ENCODE data around the gene PTPRR. TPM values are rescaled to one million over a fixed set of nuclear protein-coding genes. Genes with fewer than 3 reads are reported as not detected.

The PTPRR gene
- total and polyA plus RNA-seq, 12 donors: 0.11 to 3.7 (median 0.56) TPM; not detected in 1

DNA sequence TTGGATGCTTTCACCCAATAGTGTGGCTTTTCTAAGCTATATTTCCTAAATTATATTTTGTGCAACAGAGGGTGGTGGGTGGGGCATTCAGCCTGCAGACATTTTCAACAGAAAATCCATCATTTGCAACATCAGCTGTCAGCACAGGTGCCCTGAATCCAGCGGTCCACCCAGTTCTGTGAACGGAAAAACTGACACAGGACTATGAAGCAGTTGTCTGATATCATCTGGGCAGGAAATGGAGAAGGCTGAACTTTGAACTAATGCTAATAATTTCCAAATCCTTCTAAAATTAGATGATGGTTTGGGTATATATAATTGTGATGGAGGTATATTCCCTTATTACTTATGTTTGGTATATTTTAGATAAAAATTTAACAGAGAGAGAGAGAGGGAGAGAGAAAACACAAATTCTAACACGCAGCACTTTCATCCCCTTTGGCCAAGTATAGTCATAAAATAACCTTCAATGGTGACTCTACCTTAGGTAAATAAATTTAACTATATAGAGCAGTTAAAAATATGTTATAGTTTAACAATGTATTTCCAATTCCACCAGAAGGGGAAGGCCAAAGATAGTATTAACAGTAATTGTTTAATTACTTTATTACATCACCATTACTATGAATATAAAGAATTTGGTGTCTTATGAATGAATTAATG lies 225.0 kb downstream of the PTPRR start:
- Histone ChIP-seq H3K4me1 (replicated peaks in 1 of 2) (no peaks in the 10 kb centered on the region), H3K27ac (no peak overlapping the region), H3K9me3 (replicated peaks in 1 of 3) (peaks cover 0 to 5% (median 0%) of the 10 kb centered on the region in 3 donors), H3K4me3 (no peak overlapping the region), H3K27me3 (no peaks in the 10 kb centered on the region), H3K36me3 (replicated peaks in 1 of 2) (no peaks in the 10 kb centered on the region)
- no peak for TF ChIP-seq CTCF (IDR thresholded peaks at IDR 0.05)
- no peak for TF ChIP-seq POLR2A (IDR thresholded peaks at IDR 0.05)
- intact Hi-C loops (cut with DNase I): no loop called here
- 54 to 85% (median 67%) methylated on average over 3 of the region's 3 CpGs for WGBS, 4 donors
- DNase-seq: no peak

GRCh38 chr12:70692681-70693288 lies 227.8 kb downstream of the PTPRR start:
- peaks cover 0 to 5% (median 0%) of the 10 kb centered on the region in 3 donors for H3K9me3 ChIP-seq (replicated peaks in 1 of 3)
- TF ChIP-seq POLR2A (IDR thresholded peaks at IDR 0.05) (no peak), CTCF (IDR thresholded peaks at IDR 0.05) (peak; percentile 20 to 51 (median 41))

GRCh38 chr12:70691018-70691672 lies 229.4 kb downstream of the PTPRR start:
- no peaks in the 10 kb centered on the region for H3K4me1 ChIP-seq (replicated peaks in 1 of 2)
- 71 to 79% (median 72%) methylated on average over 5 of the region's 5 CpGs for WGBS, 4 donors
- peak overlapping the region in 2 of 5 donors; percentile 13 to 20 for H3K27ac ChIP-seq
- peak in 1 of 7 donors; percentile 2 for DNase-seq
- no peaks in the 10 kb centered on the region for H3K36me3 ChIP-seq (replicated peaks in 1 of 2)
- H3K9me3 ChIP-seq (replicated peaks in 1 of 3): no peaks in the 10 kb centered on the region
- no peak overlapping the region for H3K4me3 ChIP-seq
- H3K27me3 ChIP-seq: no peaks in the 10 kb centered on the region
- intact Hi-C loops (cut with DNase I): no loop called here
- TF ChIP-seq POLR2A (IDR thresholded peaks at IDR 0.05): no peak
- TF ChIP-seq CTCF (IDR thresholded peaks at IDR 0.05): no peak

More at GRCh38 chr12:70692681-70693288, 227.8 kb downstream of the PTPRR start:
- H3K4me3 ChIP-seq: no peak overlapping the region
- DNase-seq: no peak
- intact Hi-C loops (cut with DNase I): no loop called here
- H3K36me3 ChIP-seq (replicated peaks in 1 of 2): no peaks in the 10 kb centered on the region
- H3K4me1 ChIP-seq (replicated peaks in 1 of 2): no peaks in the 10 kb centered on the region
- H3K27me3 ChIP-seq: no peaks in the 10 kb centered on the region
- H3K27ac ChIP-seq: no peak overlapping the region

DNA sequence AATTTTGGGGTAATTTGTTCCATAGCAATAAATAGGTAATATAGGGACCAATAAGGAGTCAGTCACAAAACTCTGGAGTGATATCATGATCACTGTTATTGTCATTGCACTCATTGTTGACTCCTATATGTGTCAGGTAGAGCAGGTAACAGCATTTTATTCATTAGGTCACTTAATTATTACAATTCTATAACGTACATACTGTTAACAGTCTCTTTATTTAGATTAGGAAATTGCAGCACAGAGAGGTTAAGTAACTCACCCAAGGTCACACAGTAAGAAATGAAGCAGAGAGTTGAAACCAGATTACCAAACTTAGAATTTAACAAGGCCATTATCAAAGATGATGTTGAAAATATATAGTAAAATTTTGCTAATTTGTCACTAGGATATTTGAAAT lies 233.6 kb downstream of the PTPRR start:
- Histone ChIP-seq H3K27ac (no peak overlapping the region), H3K4me1 (replicated peaks in 1 of 2) (no peaks in the 10 kb centered on the region), H3K36me3 (replicated peaks in 1 of 2) (no peaks in the 10 kb centered on the region), H3K27me3 (no peaks in the 10 kb centered on the region), H3K4me3 (no peak overlapping the region), H3K9me3 (replicated peaks in 1 of 3) (no peaks in the 10 kb centered on the region)
- intact Hi-C loops (cut with DNase I): no loop called here
- DNase-seq: no peak
- WGBS, 4 donors: 43 to 65% (median 58%) methylated on average over 1 of the region's 1 CpG
- TF ChIP-seq CTCF (IDR thresholded peaks at IDR 0.05) (no peak), POLR2A (IDR thresholded peaks at IDR 0.05) (no peak)

Data from adrenal gland (tissue), 12 donors.